Upper lobe of left lung (tissue), 4 donors: ENCODE data around the gene DGKK.

Experiments used
- CTCF ChIP-seq, 6 experiments: fragments of 450-650 bp in 4 of 6; fragments of 200-600 bp in 2 of 6; sonication (generic) in 2 of 6; IDR thresholded peaks; one replicate each; pipeline ENCODE4 v1.5.1; 2016 to 2019; ENCODE audit warnings: antibody characterized with exemption in 6 of 6
- POLR2A ChIP-seq, 4 donors: fragments of 450-650 bp; IDR thresholded peaks; one replicate each; pipeline ENCODE4 v1.5.1; 2016 to 2017; ENCODE audit warnings: antibody characterized with exemption in 4 of 4, mild to moderate bottlenecking in 2 of 4
- POLR2AphosphoS5 ChIP-seq, 2 donors: sonication (generic); formaldehyde crosslinking; IDR thresholded peaks; one replicate each; pipeline ENCODE4 v1.5.1; 2017; ENCODE audit warnings: antibody characterized with exemption in 2 of 2

- TF ChIP-seq CTCF (IDR thresholded peaks at IDR 0.05) (no peak), POLR2AphosphoS5 (IDR thresholded peaks at IDR 0.05) (no peak), POLR2A (IDR thresholded peaks at IDR 0.05) (no peak)
Measured at GRCh38 chrX:50475208-50475607, 4.6 kb upstream of the DGKK start.
